Left renal cortex interstitium (tissue), 4 donors: ENCODE results near the gene RIPOR3. TPM values are rescaled to one million over a fixed set of nuclear protein-coding genes. Genes with fewer than 3 reads are reported as not detected.
"Not testable (repeated sequence)": the region's sequence is repeated elsewhere in the genome, so short reads cannot be mapped to it uniquely, and the experiment has no call there.

Experiments
- DNase-seq, 4 donors: peaks; one replicate each; pipeline ENCODE4 v3.0.0-alpha.2; 2013; ENCODE audit warnings: low read depth in 4 of 4, low spot score in 2 of 4, missing footprints in 1 of 4
- polyA plus RNA-seq, 4 donors: library from polyadenylated mRNA; unstranded; fragments of 120-200 nt; gene quantifications; one replicate each; pipeline ENCODE4 v1.2.1, GENCODE V29; 2013; ENCODE audit not compliant: insufficient read length in 4 of 4

RIPOR3 gene
- polyA plus RNA-seq, 4 donors = 6.4 to 10.0 (median 8.0) TPM

- no peak for DNase-seq
Measured at GRCh38 chr20:50611128-50611810, 80.1 kb downstream of the RIPOR3 start.

GRCh38 chr20:50610212-50610718, 81.1 kb downstream of the RIPOR3 start:
- no peak for DNase-seq

GRCh38 chr20:50609438-50609989, 81.8 kb downstream of the RIPOR3 start:
- no peak for DNase-seq

GRCh38 chr20:50608750-50609104, 82.6 kb downstream of the RIPOR3 start:
- DNase-seq = no peak

GRCh38 chr20:50607850-50608749, 83.2 kb downstream of the RIPOR3 start:
- DNase-seq = no peak

GRCh38 chr20:50607436-50607835, 83.9 kb downstream of the RIPOR3 start:
- DNase-seq = no peak

GRCh38 chr20:50605136-50605535, 86.2 kb downstream of the RIPOR3 start:
- no peak for DNase-seq

GRCh38 chr20:50604451-50604850, 86.9 kb downstream of the RIPOR3 start:
- no peak for DNase-seq

- no peak for DNase-seq
Measured at GRCh38 chr20:50602432-50603088, 88.8 kb downstream of the RIPOR3 start.

- no peak for DNase-seq
Measured at GRCh38 chr20:50601511-50602431, 89.6 kb downstream of the RIPOR3 start.

GRCh38 chr20:50600281-50600895, 91.0 kb downstream of the RIPOR3 start:
- no peak for DNase-seq

GRCh38 chr20:50598768-50599167, 92.6 kb downstream of the RIPOR3 start:
- DNase-seq = not testable (repeated sequence)

GRCh38 chr20:50598074-50598473, 93.3 kb downstream of the RIPOR3 start:
- DNase-seq = no peak

- DNase-seq = no peak
Measured at GRCh38 chr20:50597406-50597969, 93.9 kb downstream of the RIPOR3 start.

GRCh38 chr20:50596694-50597021, 94.7 kb downstream of the RIPOR3 start:
- no peak for DNase-seq

GRCh38 chr20:50595988-50596693, 95.2 kb downstream of the RIPOR3 start:
- no peak for DNase-seq

- DNase-seq = no peak
Measured at GRCh38 chr20:50595433-50595895, 95.9 kb downstream of the RIPOR3 start.
